NCI-H1048 (cell line): ENCODE measurements around the gene WNT5B.
"Not testable (repeated sequence)": the region's sequence is repeated elsewhere in the genome, so short reads cannot be mapped to it uniquely, and the experiment has no call there.

Source experiments
- DNase-seq: peaks from one replicate; lab custom pipeline; 2025; lab: John Stamatoyannopoulos, UW

WNT5B gene

GRCh38 chr12:1598757-1599156 is 30.3 kb upstream of the WNT5B start:
- no peak for DNase-seq

GRCh38 chr12:1602706-1603105 is 26.3 kb upstream of the WNT5B start:
- not testable (repeated sequence) for DNase-seq

GRCh38 chr12:1603269-1603993 is 25.6 kb upstream of the WNT5B start:
- no peak for DNase-seq

- DNase-seq = no peak
Measured at GRCh38 chr12:1604464-1604863, 24.6 kb upstream of the WNT5B start.

GRCh38 chr12:1605129-1606020 is 23.7 kb upstream of the WNT5B start:
- peak; percentile 40 for DNase-seq

GRCh38 chr12:1606021-1606622 is 22.9 kb upstream of the WNT5B start:
- peak; percentile 74 for DNase-seq

- DNase-seq = no peak
Measured at GRCh38 chr12:1607940-1608712, 20.9 kb upstream of the WNT5B start.

GRCh38 chr12:1608713-1609119 is 20.3 kb upstream of the WNT5B start:
- no peak for DNase-seq

GRCh38 chr12:1610072-1610643 is 18.9 kb upstream of the WNT5B start:
- no peak for DNase-seq

- no peak for DNase-seq
Measured at GRCh38 chr12:1611803-1612572, 17.0 kb upstream of the WNT5B start.

- DNase-seq = no peak
Measured at GRCh38 chr12:1613860-1614259, 15.2 kb upstream of the WNT5B start.

GRCh38 chr12:1614360-1614759 is 14.7 kb upstream of the WNT5B start:
- no peak for DNase-seq

GRCh38 chr12:1616233-1617066 is 12.6 kb upstream of the WNT5B start:
- no peak for DNase-seq

GRCh38 chr12:1618489-1618888 is 10.5 kb upstream of the WNT5B start:
- no peak for DNase-seq

GRCh38 chr12:1619159-1619558 is 9.9 kb upstream of the WNT5B start:
- DNase-seq = no peak

- DNase-seq = no peak
Measured at GRCh38 chr12:1619587-1619986, 9.4 kb upstream of the WNT5B start.

GRCh38 chr12:1620092-1620491 is 8.9 kb upstream of the WNT5B start:
- DNase-seq = no peak

- no peak for DNase-seq
Measured at GRCh38 chr12:1622406-1622805, 6.6 kb upstream of the WNT5B start.

- DNase-seq = no peak
Measured at GRCh38 chr12:1629338-1630132, 504 bp downstream of the WNT5B start.
